Stimulated activated naive B cell treated with anti-CD40 and anti-IgM and Interleukin-4, amounts not matched to agents 10 μg/mL and 1 μg/mL and 100 μg/mL, for 72 hours (primary cell): ENCODE results near the gene EIF4EBP2.

ENCODE experiments used
- ATAC-seq, 2 donors: fragments of 150-1000 bp; cut with Tn5 transposase; replicated peaks; 2 replicates each; pipeline ENCODE4 v1.10.0; 2021; ENCODE audit warnings: moderate library complexity in 1 of 2
- DNase-seq: peaks from one replicate; pipeline ENCODE4 v3.0.0; 2021
- H3K27ac Mint-ChIP-seq: one replicate; pipeline ENCODE4 v1.8.0; 2022; ENCODE audit warnings: mild to moderate bottlenecking, mixed read lengths
- H3K27me3 Mint-ChIP-seq, 2 donors: one replicate each; pipeline ENCODE4 v1.8.0; 2022; ENCODE audit warnings: mixed read lengths in 2 of 2
- H3K36me3 Mint-ChIP-seq, 2 donors: one replicate each; pipeline ENCODE4 v1.8.0; 2022; ENCODE audit warnings: mixed read lengths in 2 of 2, mild to moderate bottlenecking in 1 of 2
- H3K4me1 Mint-ChIP-seq, 2 donors: one replicate each; pipeline ENCODE4 v1.8.0; 2022; ENCODE audit warnings: mixed read lengths in 2 of 2, mild to moderate bottlenecking in 1 of 2
- H3K4me3 Mint-ChIP-seq, 2 donors: one replicate each; pipeline ENCODE4 v1.8.0; 2022; ENCODE audit warnings: mild to moderate bottlenecking in 2 of 2, mixed read lengths in 2 of 2, moderate library complexity in 1 of 2
- H3K9me3 Mint-ChIP-seq, 2 donors: one replicate each; pipeline ENCODE4 v1.8.0; 2022; ENCODE audit warnings: mixed read lengths in 2 of 2, mild to moderate bottlenecking in 1 of 2

EIF4EBP2 gene

GRCh38 chr10:70399177-70399576 lies 4.8 kb upstream of the EIF4EBP2 start:
- Mint-ChIP-seq H3K4me3 (no peak overlapping the region), H3K4me1 (no peaks in the 10 kb centered on the region), H3K27me3 (no peaks in the 10 kb centered on the region), H3K36me3 (no peaks in the 10 kb centered on the region), H3K27ac (no peak overlapping the region), H3K9me3 (no peaks in the 10 kb centered on the region)
- ATAC-seq (no peak), DNase-seq (no peak)

GRCh38 chr10:70403483-70404035 lies 386 bp upstream of the EIF4EBP2 start:
- Mint-ChIP-seq H3K9me3 (no peaks in the 10 kb centered on the region), H3K36me3 (peaks cover 2 to 8% of the 10 kb centered on the region in 2 donors), H3K27me3 (no peaks in the 10 kb centered on the region), H3K27ac (peak overlapping the region; percentile 94), H3K4me3 (peak overlapping the region; percentile 95), H3K4me1 (peaks cover 16 to 27% of the 10 kb centered on the region in 2 donors)
- DNase-seq, result no peak
- peak in 1 of 2 donors; percentile 0 for ATAC-seq

- Mint-ChIP-seq H3K27me3 (no peaks in the 10 kb centered on the region), H3K27ac (peak overlapping the region; percentile 94), H3K36me3 (peaks cover 6 to 17% of the 10 kb centered on the region in 2 donors), H3K4me3 (peak overlapping the region; percentile 95), H3K4me1 (peaks cover 21 to 39% of the 10 kb centered on the region in 2 donors), H3K9me3 (no peaks in the 10 kb centered on the region)
- ATAC-seq (peak in 1 of 2 donors; percentile 21), DNase-seq (no peak)
These were observed 767 bp downstream of the EIF4EBP2 start for GRCh38 chr10:70404787-70405036.

GRCh38 chr10:70405037-70405824 lies 1.3 kb downstream of the EIF4EBP2 start:
- peak in 1 of 2 donors; percentile 7 for ATAC-seq
- Mint-ChIP-seq H3K27ac (peak overlapping the region; percentile 94), H3K4me1 (peaks cover 22 to 42% of the 10 kb centered on the region in 2 donors), H3K9me3 (no peaks in the 10 kb centered on the region), H3K27me3 (no peaks in the 10 kb centered on the region), H3K36me3 (peaks cover 8 to 20% of the 10 kb centered on the region in 2 donors), H3K4me3 (peak overlapping the region; percentile 95)
- no peak for DNase-seq

GRCh38 chr10:70409772-70410171 lies 5.8 kb downstream of the EIF4EBP2 start:
- H3K27ac Mint-ChIP-seq, result no peak overlapping the region
- no peak overlapping the region for H3K4me3 Mint-ChIP-seq
- ATAC-seq (no peak), DNase-seq (no peak)
- no peaks in the 10 kb centered on the region for H3K27me3 Mint-ChIP-seq
- peaks cover 28 to 50% of the 10 kb centered on the region in 2 donors for H3K4me1 Mint-ChIP-seq
- H3K36me3 Mint-ChIP-seq, result peaks cover 15 to 31% of the 10 kb centered on the region in 2 donors
- no peaks in the 10 kb centered on the region for H3K9me3 Mint-ChIP-seq

- Mint-ChIP-seq H3K27me3 (no peaks in the 10 kb centered on the region), H3K27ac (no peak overlapping the region), H3K9me3 (no peaks in the 10 kb centered on the region), H3K4me1 (peaks cover 19 to 50% of the 10 kb centered on the region in 2 donors), H3K4me3 (no peak overlapping the region), H3K36me3 (peaks cover 17 to 29% of the 10 kb centered on the region in 2 donors)
- DNase-seq, result no peak
- no peak for ATAC-seq
These were observed 6.7 kb downstream of the EIF4EBP2 start for GRCh38 chr10:70410608-70411007.

GRCh38 chr10:70412356-70412755 lies 8.4 kb downstream of the EIF4EBP2 start:
- Mint-ChIP-seq H3K4me1 (peaks cover 18 to 48% of the 10 kb centered on the region in 2 donors), H3K36me3 (peaks cover 19 to 25% of the 10 kb centered on the region in 2 donors), H3K9me3 (peaks cover 0 to 1% of the 10 kb centered on the region in 2 donors), H3K27me3 (no peaks in the 10 kb centered on the region), H3K4me3 (no peak overlapping the region), H3K27ac (no peak overlapping the region)
- no peak for ATAC-seq
- no peak for DNase-seq

GRCh38 chr10:70417568-70417967 lies 13.6 kb downstream of the EIF4EBP2 start:
- Mint-ChIP-seq H3K27me3 (no peaks in the 10 kb centered on the region), H3K4me1 (peaks cover 3 to 35% of the 10 kb centered on the region in 2 donors), H3K4me3 (no peak overlapping the region), H3K27ac (no peak overlapping the region), H3K9me3 (peaks cover 0 to 1% of the 10 kb centered on the region in 2 donors), H3K36me3 (peaks cover 19 to 22% of the 10 kb centered on the region in 2 donors)
- DNase-seq (no peak), ATAC-seq (no peak)

GRCh38 chr10:70418229-70418628 lies 14.3 kb downstream of the EIF4EBP2 start:
- ATAC-seq (no peak), DNase-seq (no peak)
- H3K27me3 Mint-ChIP-seq, result no peaks in the 10 kb centered on the region
- peaks cover 25 to 26% of the 10 kb centered on the region in 2 donors for H3K36me3 Mint-ChIP-seq
- H3K4me3 Mint-ChIP-seq, result no peak overlapping the region
- peaks cover 3 to 31% of the 10 kb centered on the region in 2 donors for H3K4me1 Mint-ChIP-seq
- H3K9me3 Mint-ChIP-seq, result peaks cover 0 to 1% of the 10 kb centered on the region in 2 donors
- H3K27ac Mint-ChIP-seq, result no peak overlapping the region

- DNase-seq, result no peak
- Mint-ChIP-seq H3K4me1 (peaks cover 3 to 31% of the 10 kb centered on the region in 2 donors), H3K27ac (no peak overlapping the region), H3K4me3 (no peak overlapping the region), H3K27me3 (no peaks in the 10 kb centered on the region), H3K9me3 (peaks cover 0 to 1% of the 10 kb centered on the region in 2 donors), H3K36me3 (peaks cover 27 to 30% of the 10 kb centered on the region in 2 donors)
- ATAC-seq, result no peak
These were observed 14.8 kb downstream of the EIF4EBP2 start for GRCh38 chr10:70418713-70419112.

GRCh38 chr10:70424320-70424719 lies 20.4 kb downstream of the EIF4EBP2 start:
- Mint-ChIP-seq H3K36me3 (peaks cover 32 to 54% of the 10 kb centered on the region in 2 donors), H3K27ac (no peak overlapping the region), H3K4me3 (no peak overlapping the region), H3K4me1 (no peaks in the 10 kb centered on the region), H3K27me3 (no peaks in the 10 kb centered on the region), H3K9me3 (no peaks in the 10 kb centered on the region)
- no peak for ATAC-seq
- no peak for DNase-seq

GRCh38 chr10:70425096-70425495 lies 21.2 kb downstream of the EIF4EBP2 start:
- Mint-ChIP-seq H3K9me3 (no peaks in the 10 kb centered on the region), H3K27ac (no peak overlapping the region), H3K4me3 (no peak overlapping the region), H3K4me1 (no peaks in the 10 kb centered on the region), H3K36me3 (peaks cover 25 to 46% of the 10 kb centered on the region in 2 donors), H3K27me3 (no peaks in the 10 kb centered on the region)
- ATAC-seq (no peak), DNase-seq (no peak)

GRCh38 chr10:70426823-70427222 lies 22.9 kb downstream of the EIF4EBP2 start:
- H3K36me3 Mint-ChIP-seq, result peaks cover 22 to 42% of the 10 kb centered on the region in 2 donors
- H3K4me1 Mint-ChIP-seq, result no peaks in the 10 kb centered on the region
- no peak overlapping the region for H3K27ac Mint-ChIP-seq
- ATAC-seq (no peak), DNase-seq (no peak)
- no peaks in the 10 kb centered on the region for H3K9me3 Mint-ChIP-seq
- no peak overlapping the region for H3K4me3 Mint-ChIP-seq
- no peaks in the 10 kb centered on the region for H3K27me3 Mint-ChIP-seq

GRCh38 chr10:70430493-70431445 lies 26.8 kb downstream of the EIF4EBP2 start:
- no peak for ATAC-seq
- no peak for DNase-seq
- no peaks in the 10 kb centered on the region for H3K9me3 Mint-ChIP-seq
- no peak overlapping the region for H3K27ac Mint-ChIP-seq
- H3K4me1 Mint-ChIP-seq, result peaks cover 6 to 10% of the 10 kb centered on the region in 2 donors
- peaks cover 9 to 12% of the 10 kb centered on the region in 2 donors for H3K36me3 Mint-ChIP-seq
- no peak overlapping the region for H3K4me3 Mint-ChIP-seq
- no peaks in the 10 kb centered on the region for H3K27me3 Mint-ChIP-seq
